Activated CD4-positive, alpha-beta T cell treated with anti-CD3 and anti-CD28 coated beads for 36 hours (primary cell): Measurements from ENCODE around the gene SNRNP35. TPM values are rescaled to one million over a fixed set of nuclear protein-coding genes. Genes with fewer than 3 reads are reported as not detected.
"Not testable (repeated sequence)": the region's sequence is repeated elsewhere in the genome, so short reads cannot be mapped to it uniquely, and the experiment has no call there.

Source experiments
- ATAC-seq: fragments of 200-7000 bp; cut with Tn5 transposase; one replicate; pipeline ENCODE4 v1.10.0; 2021; ENCODE audit warnings: mild to moderate bottlenecking, moderate library complexity
- CTCF ChIA-PET: fragments of 350-600 bp; sonication (Branson Sonifier 250); formaldehyde crosslinking; loops from one replicate; lab custom pipeline; 2021; ENCODE audit warnings: antibody characterized with exemption; lab: Charles Lee
- POLR2A ChIA-PET: fragments of 350-600 bp; sonication (Branson Sonifier 250); formaldehyde crosslinking; loops from one replicate; lab custom pipeline; 2021; ENCODE audit warnings: antibody characterized with exemption, inconsistent platforms; lab: Charles Lee
- DNase-seq: peaks from one replicate; pipeline ENCODE4 v3.0.0-alpha.2; 2020
- H3K27ac Mint-ChIP-seq: one replicate; pipeline ENCODE4 v1.8.0; 2021; ENCODE audit warnings: mixed read lengths
- H3K27me3 Mint-ChIP-seq: one replicate; pipeline ENCODE4 v1.8.0; 2021; ENCODE audit warnings: mixed read lengths
- H3K36me3 Mint-ChIP-seq: one replicate; pipeline ENCODE4 v1.8.0; 2021; ENCODE audit warnings: low read depth, mixed read lengths
- H3K4me1 Mint-ChIP-seq: one replicate; pipeline ENCODE4 v1.8.0; 2021; ENCODE audit warnings: mixed read lengths
- H3K4me3 Mint-ChIP-seq: one replicate; pipeline ENCODE4 v1.8.0; 2021; ENCODE audit warnings: mild to moderate bottlenecking, moderate library complexity, mixed read lengths
- H3K9me3 Mint-ChIP-seq: one replicate; pipeline ENCODE4 v1.8.0; 2021; ENCODE audit warnings: low read depth, mixed read lengths
- intact Hi-C, 2 experiments: fragments of 100-400 bp; cut with DNase I in 1 of 2; cut with micrococcal nuclease in 1 of 2; formaldehyde crosslinking; loops; one replicate each; pipeline versions ENCODE4 v1.14.2 to v1.15.1; 2022 to 2024; cut with DNase I, micrococcal nuclease
- total RNA-seq, 2 experiments: library from RNA; stranded (reverse); gene quantifications; one replicate each; pipeline ENCODE4 v1.2.3, GENCODE V29; 2021

The SNRNP35 gene
- total RNA-seq, 2 experiments from 2014 or later: 24.1 to 24.8 TPM

DNA sequence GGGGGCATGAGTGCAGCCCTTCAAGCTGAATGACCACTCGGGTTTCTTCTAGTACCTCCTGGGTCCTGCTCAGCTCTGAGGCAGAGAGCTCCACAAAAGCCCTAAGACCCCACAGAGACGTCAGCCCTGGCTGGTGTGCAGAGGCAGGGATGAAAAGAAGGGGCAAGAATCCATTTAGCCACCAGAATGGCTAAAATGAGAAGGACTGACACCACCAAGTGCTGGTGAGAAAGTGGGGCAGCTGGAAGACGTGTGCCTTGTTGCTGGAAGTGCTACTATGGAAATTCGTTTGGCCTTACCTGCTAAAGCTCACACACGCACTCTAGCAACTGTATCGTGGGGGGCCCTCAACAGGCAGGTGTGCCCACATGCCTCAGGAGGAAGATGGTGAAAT is 48.9 kb downstream of the SNRNP35 start:
- Mint-ChIP-seq H3K27ac (no peak overlapping the region), H3K36me3 (no peaks in the 10 kb centered on the region), H3K4me1 (no peaks in the 10 kb centered on the region), H3K9me3 (no peaks in the 10 kb centered on the region), H3K27me3 (no peaks in the 10 kb centered on the region), H3K4me3 (no peak overlapping the region)
- intact Hi-C loops: no loop called here
- no peak for ATAC-seq
- POLR2A ChIA-PET: interaction anchor here (0.5 to 0.6 kb wide), 2 partner anchors 12 to 236 kb away, joined by 3 read pairs; no protein-coding TSS in a partner anchor
- CTCF ChIA-PET: interaction anchor here (0.6 kb wide), 1 partner anchor 9 kb away, joined by 3 read pairs; no protein-coding TSS in a partner anchor
- DNase-seq: no peak

DNA sequence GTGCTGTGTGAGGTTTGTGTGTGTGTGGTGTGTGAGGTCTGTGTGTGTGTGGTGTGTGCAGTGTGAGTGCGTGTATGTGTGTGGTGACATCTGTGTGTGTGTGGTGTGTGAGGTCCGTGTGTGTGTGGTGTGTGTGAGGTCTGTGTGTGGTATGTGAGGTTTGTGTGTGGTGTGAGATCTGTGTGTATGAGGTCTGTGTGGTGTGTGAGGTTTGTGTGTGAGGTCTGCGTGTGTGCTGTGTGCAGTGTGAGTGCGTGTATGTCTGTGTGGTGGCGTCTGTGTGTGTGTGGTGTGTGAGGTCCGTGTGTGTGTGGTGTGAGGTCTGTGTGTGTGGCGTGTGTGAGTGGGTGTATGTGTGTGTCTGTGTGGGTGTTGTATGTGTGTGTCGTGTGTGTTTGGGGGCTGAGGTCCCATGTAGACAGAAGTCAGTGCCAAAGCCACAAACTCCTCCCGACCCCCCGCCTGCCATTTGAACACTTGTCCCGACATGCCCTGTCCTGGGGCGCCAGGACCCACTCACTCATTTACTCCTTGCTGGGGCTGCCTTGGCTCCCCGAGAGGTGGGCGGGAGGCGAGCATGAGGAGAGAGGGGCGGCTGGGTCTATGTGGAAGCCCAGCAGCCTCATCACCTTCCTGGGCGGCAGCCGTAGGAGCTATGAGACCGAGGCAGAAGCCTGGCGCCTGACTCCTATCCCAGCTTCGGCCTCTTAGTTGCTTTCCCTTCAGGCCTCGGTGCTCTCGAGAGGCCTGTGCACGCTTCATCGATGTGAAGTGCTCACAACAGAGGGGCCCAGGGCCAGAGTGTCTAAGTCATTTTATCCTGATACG is 55.1 kb downstream of the SNRNP35 start:
- peaks cover 6% of the 10 kb centered on the region for H3K36me3 Mint-ChIP-seq
- no peak overlapping the region for H3K27ac Mint-ChIP-seq
- CTCF ChIA-PET: no interaction called here
- POLR2A ChIA-PET: no interaction called here
- DNase-seq (no peak), ATAC-seq (no peak)
- H3K4me3 Mint-ChIP-seq: no peak overlapping the region
- H3K9me3 Mint-ChIP-seq: no peaks in the 10 kb centered on the region
- no peaks in the 10 kb centered on the region for H3K4me1 Mint-ChIP-seq
- intact Hi-C loops: no loop called here
- no peaks in the 10 kb centered on the region for H3K27me3 Mint-ChIP-seq

DNA sequence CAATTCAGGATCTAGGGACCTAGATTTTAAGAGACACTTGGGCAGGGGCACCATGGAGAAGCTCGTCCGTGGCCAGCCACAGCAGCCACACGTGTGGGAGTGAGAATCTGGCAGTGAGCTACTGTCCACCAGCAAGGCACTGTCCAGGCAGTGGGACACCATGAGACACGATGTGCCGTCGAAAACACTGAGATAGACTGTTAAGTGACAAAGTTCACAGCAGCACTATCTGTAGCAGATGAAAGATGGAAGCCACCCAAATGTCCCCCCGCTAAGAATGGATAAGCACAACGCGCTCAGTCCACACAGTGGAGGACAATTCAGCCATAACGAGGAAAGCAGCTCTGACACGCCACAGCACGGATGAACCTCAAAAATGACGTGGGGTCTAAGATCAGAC is 55.9 kb downstream of the SNRNP35 start:
- Mint-ChIP-seq H3K4me1 (no peaks in the 10 kb centered on the region), H3K9me3 (no peaks in the 10 kb centered on the region), H3K4me3 (no peak overlapping the region), H3K27me3 (no peaks in the 10 kb centered on the region), H3K27ac (no peak overlapping the region), H3K36me3 (peaks cover 8% of the 10 kb centered on the region)
- intact Hi-C loops: no loop called here
- no peak for DNase-seq
- ChIA-PET POLR2A (no interaction called here), CTCF (no interaction called here)
- no peak for ATAC-seq

DNA sequence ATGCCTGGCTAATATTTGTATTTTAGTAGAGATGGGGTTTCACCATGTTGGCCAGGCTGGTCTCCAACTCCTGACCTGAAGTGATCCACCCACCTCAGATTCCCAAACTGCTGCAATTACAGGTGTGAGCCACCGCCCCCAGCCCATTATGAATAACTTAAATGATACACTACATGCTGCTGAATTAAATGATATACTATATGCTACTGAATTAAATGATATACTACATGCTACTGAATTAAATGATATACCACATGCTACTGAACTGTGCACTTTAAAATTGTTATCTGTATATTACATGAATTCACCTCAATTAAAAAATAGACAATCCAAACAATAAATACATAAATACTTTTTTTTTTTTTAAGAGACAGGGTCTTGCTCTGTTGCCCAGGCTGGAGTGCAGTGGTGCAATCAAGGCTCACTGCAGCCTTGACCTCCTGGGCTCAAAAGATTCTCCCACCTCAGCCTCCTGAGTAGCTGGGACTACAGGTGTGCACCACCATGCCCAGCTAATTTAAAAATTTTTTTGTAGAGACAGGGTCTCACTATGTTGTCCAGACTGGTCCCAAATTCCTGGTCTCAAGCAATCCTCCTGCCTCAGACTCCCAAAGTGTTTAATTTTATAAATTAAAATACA is 56.8 kb downstream of the SNRNP35 start:
- H3K4me3 Mint-ChIP-seq, H3K9me3 Mint-ChIP-seq, H3K4me1 Mint-ChIP-seq, H3K27ac Mint-ChIP-seq, CTCF ChIA-PET, POLR2A ChIA-PET, DNase-seq, H3K27me3 Mint-ChIP-seq, intact Hi-C loops, ATAC-seq, H3K36me3 Mint-ChIP-seq: not testable (repeated sequence)

- H3K27me3 Mint-ChIP-seq: no peaks in the 10 kb centered on the region
- ChIA-PET CTCF (no interaction called here), POLR2A (no interaction called here)
- no peaks in the 10 kb centered on the region for H3K9me3 Mint-ChIP-seq
- no peak overlapping the region for H3K4me3 Mint-ChIP-seq
- intact Hi-C loops: no loop called here
- no peak overlapping the region for H3K27ac Mint-ChIP-seq
- H3K4me1 Mint-ChIP-seq: no peaks in the 10 kb centered on the region
- ATAC-seq (no peak), DNase-seq (no peak)
- H3K36me3 Mint-ChIP-seq: peaks cover 8% of the 10 kb centered on the region
Observed at GRCh38 chr12:123516216-123516780, 58.4 kb downstream of the SNRNP35 start.

Other genes with a start within 250 kb of the SNRNP35 start
- 100 to 1,000 TPM in 1 of 2 experiments, 10 to 100 TPM in 1; 94.0 to 128 TPM for gene MPHOSPH9, start 225.0 kb upstream of the SNRNP35 start, total RNA-seq
- 10 to 100 TPM; 31.1 to 34.7 TPM for gene MTRFR, start 224.7 kb upstream of the SNRNP35 start, total RNA-seq
- gene CDK2AP1, start 186.3 kb upstream of the SNRNP35 start, total RNA-seq: 10 to 100 TPM; 69.3 to 77.6 TPM
- gene SBNO1, start 93.3 kb upstream of the SNRNP35 start, total RNA-seq: 10 to 100 TPM; 49.6 to 51.1 TPM
- 10 to 100 TPM; 47.0 to 78.4 TPM for gene KMT5A, start 74.0 kb upstream of the SNRNP35 start, total RNA-seq
- gene RILPL2, start 21.5 kb upstream of the SNRNP35 start, total RNA-seq: 10 to 100 TPM; 10.4 to 12.1 TPM
- gene RILPL1, start 75.6 kb downstream of the SNRNP35 start, total RNA-seq: 1 to 10 TPM; 4.7 to 5.3 TPM
- gene TMED2, start 126.4 kb downstream of the SNRNP35 start, total RNA-seq: 100 to 1,000 TPM; 132 to 165 TPM
- 10 to 100 TPM; 44.3 to 49.4 TPM for gene DDX55, start 144.0 kb downstream of the SNRNP35 start, total RNA-seq
- gene EIF2B1, start 175.5 kb downstream of the SNRNP35 start, total RNA-seq: 10 to 100 TPM; 52.7 to 61.0 TPM
- gene GTF2H3, start 175.7 kb downstream of the SNRNP35 start, total RNA-seq: 10 to 100 TPM; 60.4 to 77.1 TPM
- gene TCTN2, start 213.0 kb downstream of the SNRNP35 start, total RNA-seq: 1 to 10 TPM; 4.4 to 4.5 TPM